Activated naive CD4-positive, alpha-beta T cell treated with anti-CD3 and anti-CD28 coated beads, Interleukin-2, amount 50 U/mL, for 24 hours (primary cell): Measurements from ENCODE around the gene HOXC5.
"Not testable (repeated sequence)": the region's sequence is repeated elsewhere in the genome, so short reads cannot be mapped to it uniquely, and the experiment has no call there.

Experiments used
- H3K27ac Mint-ChIP-seq: one replicate; pipeline ENCODE4 v1.8.0; 2021; ENCODE audit warnings: mild to moderate bottlenecking, mixed read lengths
- H3K27me3 Mint-ChIP-seq: one replicate; pipeline ENCODE4 v1.8.0; 2021; ENCODE audit warnings: mixed read lengths
- H3K36me3 Mint-ChIP-seq: one replicate; pipeline ENCODE4 v1.8.0; 2021; ENCODE audit warnings: mixed read lengths
- H3K4me1 Mint-ChIP-seq: one replicate; pipeline ENCODE4 v1.8.0; 2021; ENCODE audit warnings: mixed read lengths
- H3K4me3 Mint-ChIP-seq: one replicate; pipeline ENCODE4 v1.8.0; 2021; ENCODE audit warnings: mild to moderate bottlenecking, mixed read lengths
- H3K9me3 Mint-ChIP-seq: one replicate; pipeline ENCODE4 v1.8.0; 2021; ENCODE audit warnings: mixed read lengths

The HOXC5 gene

GRCh38 chr12:54040648-54041047, 7.8 kb downstream of the HOXC5 start:
- Mint-ChIP-seq H3K27ac (no peak overlapping the region), H3K36me3 (no peaks in the 10 kb centered on the region), H3K4me1 (peaks cover 4% of the 10 kb centered on the region), H3K9me3 (no peaks in the 10 kb centered on the region), H3K27me3 (peaks cover 65% of the 10 kb centered on the region), H3K4me3 (no peak overlapping the region)

- Mint-ChIP-seq H3K27me3 (peaks cover 66% of the 10 kb centered on the region), H3K27ac (no peak overlapping the region), H3K4me1 (peaks cover 4% of the 10 kb centered on the region), H3K4me3 (no peak overlapping the region), H3K36me3 (no peaks in the 10 kb centered on the region), H3K9me3 (no peaks in the 10 kb centered on the region)
These were observed 8.3 kb downstream of the HOXC5 start for GRCh38 chr12:54041097-54041690.

GRCh38 chr12:54042033-54042432, 9.2 kb downstream of the HOXC5 start:
- Mint-ChIP-seq H3K27me3 (peaks cover 70% of the 10 kb centered on the region), H3K4me1 (peaks cover 10% of the 10 kb centered on the region)
- not testable (repeated sequence) for H3K9me3 Mint-ChIP-seq, H3K36me3 Mint-ChIP-seq, H3K4me3 Mint-ChIP-seq, H3K27ac Mint-ChIP-seq

GRCh38 chr12:54042970-54043853, 10.4 kb downstream of the HOXC5 start:
- no peaks in the 10 kb centered on the region for H3K36me3 Mint-ChIP-seq
- H3K27me3 Mint-ChIP-seq = peaks cover 69% of the 10 kb centered on the region
- no peaks in the 10 kb centered on the region for H3K9me3 Mint-ChIP-seq
- no peak overlapping the region for H3K4me3 Mint-ChIP-seq
- H3K4me1 Mint-ChIP-seq = peaks cover 16% of the 10 kb centered on the region
- H3K27ac Mint-ChIP-seq = no peak overlapping the region

- Mint-ChIP-seq H3K27ac (no peak overlapping the region), H3K4me3 (no peak overlapping the region), H3K27me3 (peaks cover 71% of the 10 kb centered on the region), H3K9me3 (no peaks in the 10 kb centered on the region), H3K4me1 (peaks cover 16% of the 10 kb centered on the region), H3K36me3 (no peaks in the 10 kb centered on the region)
These were observed 11.7 kb downstream of the HOXC5 start for GRCh38 chr12:54044425-54045103.

- H3K9me3 Mint-ChIP-seq = no peaks in the 10 kb centered on the region
- H3K4me1 Mint-ChIP-seq = peaks cover 23% of the 10 kb centered on the region
- no peak overlapping the region for H3K27ac Mint-ChIP-seq
- H3K36me3 Mint-ChIP-seq = no peaks in the 10 kb centered on the region
- H3K27me3 Mint-ChIP-seq = peaks cover 72% of the 10 kb centered on the region
- no peak overlapping the region for H3K4me3 Mint-ChIP-seq
These were observed 12.6 kb downstream of the HOXC5 start for GRCh38 chr12:54045401-54045800.

GRCh38 chr12:54045868-54046521, 13.1 kb downstream of the HOXC5 start:
- Mint-ChIP-seq H3K27me3 (peaks cover 73% of the 10 kb centered on the region), H3K4me1 (peaks cover 25% of the 10 kb centered on the region), H3K36me3 (no peaks in the 10 kb centered on the region), H3K27ac (no peak overlapping the region), H3K9me3 (no peaks in the 10 kb centered on the region), H3K4me3 (no peak overlapping the region)

GRCh38 chr12:54046809-54047159, 13.9 kb downstream of the HOXC5 start:
- no peaks in the 10 kb centered on the region for H3K9me3 Mint-ChIP-seq
- H3K4me1 Mint-ChIP-seq = peaks cover 30% of the 10 kb centered on the region
- H3K27me3 Mint-ChIP-seq = peaks cover 73% of the 10 kb centered on the region
- no peak overlapping the region for H3K27ac Mint-ChIP-seq
- H3K36me3 Mint-ChIP-seq = no peaks in the 10 kb centered on the region
- peak overlapping the region; percentile 49 for H3K4me3 Mint-ChIP-seq

GRCh38 chr12:54047160-54047963, 14.5 kb downstream of the HOXC5 start:
- Mint-ChIP-seq H3K4me3 (peak overlapping the region; percentile 49), H3K27me3 (peaks cover 75% of the 10 kb centered on the region), H3K9me3 (no peaks in the 10 kb centered on the region), H3K4me1 (peaks cover 34% of the 10 kb centered on the region), H3K27ac (no peak overlapping the region), H3K36me3 (no peaks in the 10 kb centered on the region)

GRCh38 chr12:54047964-54048303, 15.1 kb downstream of the HOXC5 start:
- no peaks in the 10 kb centered on the region for H3K36me3 Mint-ChIP-seq
- H3K27me3 Mint-ChIP-seq = peaks cover 75% of the 10 kb centered on the region

GRCh38 chr12:54048406-54049093, 15.7 kb downstream of the HOXC5 start:
- peaks cover 75% of the 10 kb centered on the region for H3K27me3 Mint-ChIP-seq
- H3K27ac Mint-ChIP-seq = no peak overlapping the region
- H3K4me1 Mint-ChIP-seq = peaks cover 41% of the 10 kb centered on the region
- no peaks in the 10 kb centered on the region for H3K9me3 Mint-ChIP-seq
- H3K36me3 Mint-ChIP-seq = no peaks in the 10 kb centered on the region
- H3K4me3 Mint-ChIP-seq = no peak overlapping the region

More at GRCh38 chr12:54047964-54048303, 15.1 kb downstream of the HOXC5 start:
- Mint-ChIP-seq H3K27ac (no peak overlapping the region), H3K4me1 (peaks cover 38% of the 10 kb centered on the region), H3K4me3 (no peak overlapping the region), H3K9me3 (no peaks in the 10 kb centered on the region)

- Mint-ChIP-seq H3K36me3 (no peaks in the 10 kb centered on the region), H3K4me3 (no peak overlapping the region), H3K4me1 (peaks cover 45% of the 10 kb centered on the region), H3K27ac (no peak overlapping the region), H3K27me3 (peaks cover 77% of the 10 kb centered on the region), H3K9me3 (no peaks in the 10 kb centered on the region)
These were observed 16.3 kb downstream of the HOXC5 start for GRCh38 chr12:54049108-54049507.

- Mint-ChIP-seq H3K4me1 (peaks cover 49% of the 10 kb centered on the region), H3K27me3 (peaks cover 75% of the 10 kb centered on the region), H3K27ac (no peak overlapping the region), H3K4me3 (no peak overlapping the region), H3K9me3 (no peaks in the 10 kb centered on the region), H3K36me3 (no peaks in the 10 kb centered on the region)
These were observed 17.6 kb downstream of the HOXC5 start for GRCh38 chr12:54050482-54050810.

- no peaks in the 10 kb centered on the region for H3K36me3 Mint-ChIP-seq
- no peak overlapping the region for H3K27ac Mint-ChIP-seq
- H3K27me3 Mint-ChIP-seq = peaks cover 75% of the 10 kb centered on the region
- peaks cover 49% of the 10 kb centered on the region for H3K4me1 Mint-ChIP-seq
- no peaks in the 10 kb centered on the region for H3K9me3 Mint-ChIP-seq
- no peak overlapping the region for H3K4me3 Mint-ChIP-seq
These were observed 18.4 kb downstream of the HOXC5 start for GRCh38 chr12:54051026-54051842.
